ENCODE data around the gene PNRC1.
A peak's percentile ranks its signal among the peaks of the same experiment; 100 is the strongest.
"Not testable (repeated sequence)": the region's sequence is repeated elsewhere in the genome, so short reads cannot be mapped to it uniquely, and the experiment has no call there.

PNRC1 gene

DNA sequence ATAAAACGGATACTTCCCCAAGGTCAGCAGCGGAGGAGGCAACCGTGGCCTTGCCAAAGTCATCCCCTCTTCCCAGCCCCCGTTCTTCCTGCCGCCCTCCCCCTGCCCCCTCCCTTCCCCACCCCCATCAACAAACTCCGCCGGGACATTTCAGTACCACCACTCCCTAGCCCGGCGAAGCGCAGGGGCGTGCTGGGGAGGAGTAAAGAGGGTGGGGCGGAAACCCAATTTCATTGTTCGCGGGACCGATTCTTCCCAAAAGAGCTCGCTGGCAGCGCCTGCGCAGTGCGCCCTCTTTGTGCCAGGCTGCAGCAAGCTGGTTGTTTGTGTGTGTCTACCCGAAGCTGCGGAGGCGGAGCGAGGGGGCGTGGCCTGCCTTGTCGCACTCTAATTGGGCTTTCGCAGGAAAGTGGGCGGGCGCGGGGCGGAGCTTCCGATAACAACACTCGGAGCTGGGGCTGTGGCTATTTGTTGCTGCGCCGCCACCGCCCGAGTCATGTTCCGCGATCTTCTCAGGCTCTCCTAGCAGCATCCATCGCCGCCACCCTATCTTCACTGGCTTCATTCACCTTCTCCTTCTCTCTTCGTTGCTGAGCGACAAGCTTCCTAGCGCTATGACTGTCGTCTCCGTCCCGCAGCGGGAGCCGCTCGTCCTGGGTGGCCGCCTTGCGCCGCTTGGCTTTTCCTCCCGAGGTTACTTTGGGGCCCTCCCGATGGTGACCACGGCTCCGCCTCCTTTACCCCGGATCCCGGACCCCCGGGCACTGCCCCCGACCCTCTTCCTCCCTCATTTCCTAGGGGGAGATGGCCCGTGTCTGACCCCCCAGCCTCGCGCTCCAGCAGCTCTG lies at the start of gene PNRC1:
TSS of gene PNRC1 (plus strand) at position 471 of the 848 bp plus-strand sequence. CDS start at position 615, 144 bp downstream.
- Histone ChIP-seq H3K9me3 (ENCODE audit: low read length) (no peaks in the 10 kb centered on the region), H3K27me3 (ENCODE audit: insufficient read depth, low read length) (no peaks in the 10 kb centered on the region), H2AFZ (ENCODE audit: low read depth, low read length) (peak within 1 kb of the TSS; percentile 85), H3K36me3 (ENCODE audit: insufficient read depth, low read length) (peaks cover 26% of the 10 kb centered on the region), H3K4me1 (ENCODE audit: insufficient read depth, low read length) (peaks cover 21% of the 10 kb centered on the region), H3K4me3 (ENCODE audit: low read length) (peak within 1 kb of the TSS; percentile 94)

DNA sequence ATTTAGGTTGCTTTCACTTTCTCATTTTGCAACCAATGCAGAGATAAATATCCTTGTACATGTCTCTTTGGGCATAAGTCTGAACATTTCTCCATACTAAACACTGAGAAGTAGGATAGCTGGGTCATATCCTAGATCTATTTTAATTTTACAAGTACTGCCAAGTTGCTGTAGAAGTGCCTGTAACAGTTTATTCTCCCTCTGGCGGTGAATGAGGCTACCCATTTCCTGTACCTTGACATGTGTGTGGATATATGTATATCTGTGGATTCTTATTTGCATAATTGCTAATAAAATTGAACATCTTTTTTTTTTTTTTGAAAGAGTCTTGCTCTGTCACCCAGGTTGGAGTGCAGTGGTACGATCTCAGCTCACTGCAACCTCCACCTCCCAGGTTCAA lies 48.0 kb upstream of the PNRC1 start:
- no peaks in the 10 kb centered on the region for H3K27me3 ChIP-seq (ENCODE audit: insufficient read depth, low read length)
- peaks cover 4% of the 10 kb centered on the region for H3K9me3 ChIP-seq (ENCODE audit: low read length)
- no peaks in the 10 kb centered on the region for H3K36me3 ChIP-seq (ENCODE audit: insufficient read depth, low read length)
- no peak overlapping the region for H3K4me3 ChIP-seq (ENCODE audit: low read length)
- H3K4me1 ChIP-seq (ENCODE audit: insufficient read depth, low read length) = no peaks in the 10 kb centered on the region
- H2AFZ ChIP-seq (ENCODE audit: low read depth, low read length) = no peak overlapping the region

GRCh38 chr6:89033461-89033860 lies 47.1 kb upstream of the PNRC1 start:
- H3K27me3 ChIP-seq (ENCODE audit: insufficient read depth, low read length) = no peaks in the 10 kb centered on the region
- no peaks in the 10 kb centered on the region for H3K36me3 ChIP-seq (ENCODE audit: insufficient read depth, low read length)
- H3K9me3 ChIP-seq (ENCODE audit: low read length) = peaks cover 4% of the 10 kb centered on the region
- H2AFZ ChIP-seq (ENCODE audit: low read depth, low read length) = no peak overlapping the region
- H3K4me3 ChIP-seq (ENCODE audit: low read length) = no peak overlapping the region
- H3K4me1 ChIP-seq (ENCODE audit: insufficient read depth, low read length) = no peaks in the 10 kb centered on the region

GRCh38 chr6:89034116-89034515 lies 46.4 kb upstream of the PNRC1 start:
- H3K9me3 ChIP-seq (ENCODE audit: low read length); H3K4me3 ChIP-seq (ENCODE audit: low read length); H2AFZ ChIP-seq (ENCODE audit: low read depth, low read length); H3K4me1 ChIP-seq (ENCODE audit: insufficient read depth, low read length); H3K36me3 ChIP-seq (ENCODE audit: insufficient read depth, low read length); H3K27me3 ChIP-seq (ENCODE audit: insufficient read depth, low read length): not testable (repeated sequence)

DNA sequence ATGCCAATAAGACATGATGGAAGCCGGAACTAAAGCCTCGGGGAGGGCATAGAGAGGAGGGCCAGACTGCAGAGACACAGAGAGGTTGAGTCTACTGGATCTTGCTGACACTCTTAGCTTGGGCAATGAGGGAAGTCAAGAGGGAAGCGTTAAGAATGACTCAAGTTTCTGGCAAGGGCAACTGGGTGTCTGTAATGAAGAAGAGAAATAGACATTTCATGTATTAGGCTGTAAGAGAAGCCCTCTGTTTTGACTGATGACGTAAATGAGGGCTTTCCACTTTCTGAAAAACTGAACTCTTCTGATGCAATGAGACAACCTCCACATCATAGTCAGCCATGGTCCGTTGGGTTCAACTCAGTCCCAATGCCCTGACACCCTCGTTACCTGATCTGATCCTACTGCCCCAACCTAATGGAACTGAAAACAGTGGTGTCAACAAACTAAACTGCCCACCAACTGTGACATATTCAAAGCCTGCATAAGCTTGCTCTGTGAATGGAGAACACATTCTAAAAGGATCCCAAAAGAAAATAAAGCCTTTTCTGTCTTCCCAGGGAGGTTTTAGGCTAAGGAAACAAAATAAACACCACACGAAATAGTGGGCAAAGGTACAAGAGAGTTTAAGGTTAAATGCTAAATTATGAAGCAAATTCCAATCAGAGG lies 45.8 kb upstream of the PNRC1 start:
- Histone ChIP-seq H3K4me1 (ENCODE audit: insufficient read depth, low read length) (no peaks in the 10 kb centered on the region), H2AFZ (ENCODE audit: low read depth, low read length) (no peak overlapping the region), H3K27me3 (ENCODE audit: insufficient read depth, low read length) (no peaks in the 10 kb centered on the region), H3K4me3 (ENCODE audit: low read length) (no peak overlapping the region), H3K36me3 (ENCODE audit: insufficient read depth, low read length) (no peaks in the 10 kb centered on the region), H3K9me3 (ENCODE audit: low read length) (peaks cover 6% of the 10 kb centered on the region)

GRCh38 chr6:89035252-89036101 lies 45.1 kb upstream of the PNRC1 start:
- Histone ChIP-seq H3K36me3 (ENCODE audit: insufficient read depth, low read length) (no peaks in the 10 kb centered on the region), H2AFZ (ENCODE audit: low read depth, low read length) (no peak overlapping the region), H3K4me3 (ENCODE audit: low read length) (no peak overlapping the region), H3K4me1 (ENCODE audit: insufficient read depth, low read length) (no peaks in the 10 kb centered on the region), H3K9me3 (ENCODE audit: low read length) (peaks cover 6% of the 10 kb centered on the region), H3K27me3 (ENCODE audit: insufficient read depth, low read length) (no peaks in the 10 kb centered on the region)

- Histone ChIP-seq H3K27me3 (ENCODE audit: insufficient read depth, low read length) (no peaks in the 10 kb centered on the region), H3K4me3 (ENCODE audit: low read length) (no peak overlapping the region), H3K36me3 (ENCODE audit: insufficient read depth, low read length) (no peaks in the 10 kb centered on the region), H3K4me1 (ENCODE audit: insufficient read depth, low read length) (no peaks in the 10 kb centered on the region), H3K9me3 (ENCODE audit: low read length) (peaks cover 6% of the 10 kb centered on the region), H2AFZ (ENCODE audit: low read depth, low read length) (no peak overlapping the region)
These were observed 43.2 kb upstream of the PNRC1 start for GRCh38 chr6:89037141-89037900.

DNA sequence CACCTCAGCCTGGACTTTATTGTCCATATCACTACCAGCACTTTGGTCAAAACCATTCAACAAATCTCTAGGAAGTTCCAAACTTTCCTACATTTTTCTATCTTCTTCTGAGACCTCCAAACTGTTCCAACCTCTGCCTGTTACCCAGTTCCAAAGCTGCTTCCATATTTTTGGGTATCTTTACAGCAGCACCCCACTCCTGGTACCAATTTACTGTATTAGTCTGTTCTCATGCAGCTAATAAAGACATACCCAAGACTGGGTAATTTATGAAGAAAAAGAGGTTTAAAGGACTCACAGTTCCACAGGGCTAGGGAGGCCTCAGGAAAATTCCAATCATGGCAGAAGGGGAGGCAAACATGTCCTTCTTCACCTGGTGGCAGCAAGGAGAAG lies 42.7 kb upstream of the PNRC1 start:
- H3K4me1 ChIP-seq (ENCODE audit: insufficient read depth, low read length); H3K27me3 ChIP-seq (ENCODE audit: insufficient read depth, low read length); H3K4me3 ChIP-seq (ENCODE audit: low read length): not testable (repeated sequence)

GRCh38 chr6:89042664-89043063 lies 37.9 kb upstream of the PNRC1 start:
- Histone ChIP-seq H3K4me1 (ENCODE audit: insufficient read depth, low read length) (no peaks in the 10 kb centered on the region), H3K27me3 (ENCODE audit: insufficient read depth, low read length) (no peaks in the 10 kb centered on the region), H3K4me3 (ENCODE audit: low read length) (no peak overlapping the region)

More for the DNA sequence above, 42.7 kb upstream of the PNRC1 start:
- not testable (repeated sequence) for H3K36me3 ChIP-seq (ENCODE audit: insufficient read depth, low read length); H2AFZ ChIP-seq (ENCODE audit: low read depth, low read length); H3K9me3 ChIP-seq (ENCODE audit: low read length)

GRCh38 chr6:89044328-89045010 lies 36.1 kb upstream of the PNRC1 start:
- H3K4me3 ChIP-seq (ENCODE audit: low read length) = no peak overlapping the region
- H3K27me3 ChIP-seq (ENCODE audit: insufficient read depth, low read length) = no peaks in the 10 kb centered on the region
- H3K36me3 ChIP-seq (ENCODE audit: insufficient read depth, low read length) = no peaks in the 10 kb centered on the region
- no peaks in the 10 kb centered on the region for H3K9me3 ChIP-seq (ENCODE audit: low read length)
- no peaks in the 10 kb centered on the region for H3K4me1 ChIP-seq (ENCODE audit: insufficient read depth, low read length)
- no peak overlapping the region for H2AFZ ChIP-seq (ENCODE audit: low read depth, low read length)

More at GRCh38 chr6:89042664-89043063, 37.9 kb upstream of the PNRC1 start:
- H3K9me3 ChIP-seq (ENCODE audit: low read length) = peaks cover 2% of the 10 kb centered on the region
- no peak overlapping the region for H2AFZ ChIP-seq (ENCODE audit: low read depth, low read length)
- H3K36me3 ChIP-seq (ENCODE audit: insufficient read depth, low read length) = no peaks in the 10 kb centered on the region

- H2AFZ ChIP-seq (ENCODE audit: low read depth, low read length) = no peak overlapping the region
These were observed 35.6 kb upstream of the PNRC1 start for GRCh38 chr6:89045011-89045387.

GRCh38 chr6:89045576-89045975 lies 35.0 kb upstream of the PNRC1 start:
- Histone ChIP-seq H3K27me3 (ENCODE audit: insufficient read depth, low read length) (peaks cover under 1% of the 10 kb centered on the region), H3K36me3 (ENCODE audit: insufficient read depth, low read length) (no peaks in the 10 kb centered on the region), H3K9me3 (ENCODE audit: low read length) (no peaks in the 10 kb centered on the region), H3K4me3 (ENCODE audit: low read length) (no peak overlapping the region), H2AFZ (ENCODE audit: low read depth, low read length) (no peak overlapping the region), H3K4me1 (ENCODE audit: insufficient read depth, low read length) (no peaks in the 10 kb centered on the region)

More at GRCh38 chr6:89045011-89045387, 35.6 kb upstream of the PNRC1 start:
- Histone ChIP-seq H3K4me1 (ENCODE audit: insufficient read depth, low read length) (no peaks in the 10 kb centered on the region), H3K36me3 (ENCODE audit: insufficient read depth, low read length) (no peaks in the 10 kb centered on the region), H3K27me3 (ENCODE audit: insufficient read depth, low read length) (no peaks in the 10 kb centered on the region), H3K9me3 (ENCODE audit: low read length) (no peaks in the 10 kb centered on the region), H3K4me3 (ENCODE audit: low read length) (no peak overlapping the region)
